ENCODE results near the gene LOXL3. TPM values are rescaled to one million over a fixed set of nuclear protein-coding genes. Genes with fewer than 3 reads are reported as not detected.

Gene LOXL3
- polyA plus RNA-seq, 1 of the 3 experiments (the other 2 are of a cell fraction): 47.9 TPM

DNA sequence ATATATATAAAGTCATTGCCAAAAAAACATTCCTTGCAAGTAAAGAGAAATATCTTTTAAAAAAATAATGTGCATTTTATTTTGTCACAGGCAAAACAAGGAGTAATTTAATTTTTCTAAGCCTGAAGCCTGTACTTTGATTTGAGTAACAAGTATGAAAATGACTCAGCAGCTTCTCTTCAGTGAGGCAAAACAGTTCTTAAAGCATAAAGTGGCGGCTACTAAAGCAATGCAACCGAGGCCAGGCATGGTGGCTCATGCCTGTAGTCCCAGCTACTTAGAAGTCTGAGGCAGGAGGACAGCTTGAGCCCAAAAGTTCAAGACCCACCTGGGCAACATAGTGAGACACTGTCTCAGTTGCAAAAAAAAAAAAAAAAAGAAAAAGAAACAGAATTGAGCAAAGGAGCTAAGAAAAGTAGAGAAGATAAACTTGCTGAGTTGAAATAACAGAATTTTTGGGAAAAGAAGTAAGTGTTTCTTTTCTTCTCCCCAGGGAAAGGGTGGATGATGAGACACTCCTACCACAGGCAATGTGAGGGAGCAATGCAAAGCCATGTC, 30.4 kb upstream of the LOXL3 start (continued):
- TF ChIP-seq ZBTB33 (IDR thresholded peaks at IDR 0.05; ENCODE audit: borderline replicate concordance, low read depth) (no peak), POLR2AphosphoS5 (IDR thresholded peaks at IDR 0.05; ENCODE audit: low read depth, low read length) (no peak), JUND (IDR thresholded peaks at IDR 0.05) (0 out of 2 replicates have a peak, but pooled peaks have one; percentile 17)
- TF ChIP-seq, protein P1, sequence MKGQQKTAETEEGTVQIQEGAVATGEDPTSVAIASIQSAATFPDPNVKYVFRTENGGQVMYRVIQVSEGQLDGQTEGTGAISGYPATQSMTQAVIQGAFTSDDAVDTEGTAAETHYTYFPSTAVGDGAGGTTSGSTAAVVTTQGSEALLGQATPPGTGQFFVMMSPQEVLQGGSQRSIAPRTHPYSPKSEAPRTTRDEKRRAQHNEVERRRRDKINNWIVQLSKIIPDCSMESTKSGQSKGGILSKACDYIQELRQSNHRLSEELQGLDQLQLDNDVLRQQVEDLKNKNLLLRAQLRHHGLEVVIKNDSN (IDR thresholded peaks at IDR 0.05; ENCODE audit: borderline replicate concordance, low read depth): no peak

DNA sequence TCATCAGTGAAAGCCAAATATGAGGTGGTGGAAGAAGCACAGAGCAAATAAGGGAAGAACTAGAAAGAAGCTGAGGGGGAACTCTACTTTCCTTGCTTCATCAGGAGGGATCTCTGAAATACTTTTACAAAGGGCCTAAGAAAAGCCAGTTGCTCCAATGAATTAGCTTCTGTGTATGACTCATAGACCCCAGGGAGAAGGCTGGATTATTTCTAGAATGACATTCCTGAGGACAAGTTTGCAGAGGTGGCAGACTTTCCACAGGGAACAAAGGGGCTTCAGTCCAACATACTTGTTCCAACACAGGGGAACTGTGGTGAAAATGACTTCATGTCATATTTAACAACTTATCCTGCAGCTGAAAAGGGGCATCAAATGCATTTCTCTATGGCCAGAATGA, 29.8 kb upstream of the LOXL3 start:
- H3K27ac ChIP-seq (ENCODE audit: low read depth in 2 of 2, low read length in 1 of 2): peak overlapping the region; percentile 70 to 71
- no peaks in the 10 kb centered on the region for H3K79me2 ChIP-seq (ENCODE audit: insufficient read depth)
- no peak overlapping the region; the same call in 1 of the 2 replicates for H2AFZ ChIP-seq (ENCODE audit: low read depth)
- no peaks in the 10 kb centered on the region for H4K20me1 ChIP-seq (ENCODE audit: insufficient read depth)
- CTCF ChIA-PET: interaction anchor here (1.3 to 2.1 kb wide), 4 partner anchors 34 to 101 kb away, joined by 5 to 15 read pairs (median 6); partner anchors contain the start of genes AUP1, CCDC142, HTRA2 and PCGF1
- H3K4me3 ChIP-seq (ENCODE audit: low read depth in 2 of 2, low read length in 1 of 2): no peak overlapping the region
- TF ChIP-seq POLR2AphosphoS5 (IDR thresholded peaks at IDR 0.05; ENCODE audit: low read depth, low read length) (peak; percentile 63; the same call in 1 of the 2 replicates), EP300 (IDR thresholded peaks at IDR 0.05; ENCODE audit: borderline replicate concordance in 1 of 2, low read depth in 1 of 2, low read length in 1 of 2) (peak in 1 of 2 experiments; percentile 48; a peak in 1 of 4 replicates), SMC3 (IDR thresholded peaks at IDR 0.05; ENCODE audit: low read depth, low read length) (no peak), TAF1 (IDR thresholded peaks at IDR 0.05; ENCODE audit: borderline replicate concordance, low read depth, low read length) (peak; percentile 42; the same call in 1 of the 2 replicates), TCF12 (IDR thresholded peaks at IDR 0.05) (peak; percentile 93), MAX (IDR thresholded peaks at IDR 0.05; ENCODE audit: low read depth) (0 out of 2 replicates have a peak, but pooled peaks have one; percentile 27), JUND (IDR thresholded peaks at IDR 0.05) (peak; percentile 79), ELF1 (IDR thresholded peaks at IDR 0.05) (no peak), FOSL2 (IDR thresholded peaks at IDR 0.05; ENCODE audit: borderline replicate concordance, low read depth) (peak; percentile 79; the same call in 1 of the 2 replicates), PBX3 (IDR thresholded peaks at IDR 0.05) (peak; percentile 84)
- no peaks in the 10 kb centered on the region for H3K9me2 ChIP-seq
- POLR2A ChIA-PET: no interaction called here
- no peak overlapping the region for H3K9ac ChIP-seq
- no peaks in the 10 kb centered on the region for H3K36me3 ChIP-seq (replicated peaks in 1 of 2; ENCODE audit: control insufficient read depth in 1 of 2, insufficient read depth in 2 of 2, low read length in 1 of 2)
- DNase-seq: no peak
- peaks cover 26% of the 10 kb centered on the region for H3F3A ChIP-seq (replicated peaks; ENCODE audit: insufficient read depth)
- no peaks in the 10 kb centered on the region for H3K9me3 ChIP-seq
- H3K27me3 ChIP-seq (ENCODE audit: insufficient read depth): no peaks in the 10 kb centered on the region
- H3K4me2 ChIP-seq: peak overlapping the region; percentile 11; the same call in 1 of the 2 replicates
- H3K4me1 ChIP-seq (ENCODE audit: control insufficient read depth in 1 of 2, insufficient read depth in 2 of 2, low read depth in 1 of 2, low read length in 1 of 2): peaks cover 4 to 13% of the 10 kb centered on the region in 2 experiments; a peak in 2 of 4 replicates
